Adrenal gland (tissue), 5 donors: ENCODE results near the gene GDPD1.

Experiments used
- POLR2A ChIP-seq, 2 donors: fragments of 450-650 bp; IDR thresholded peaks; one replicate each; pipeline ENCODE4 v1.6.1; 2017; ENCODE audit warnings: antibody characterized with exemption in 2 of 2, mild to moderate bottlenecking in 2 of 2, moderate library complexity in 1 of 2
- TF ChIP-seq, protein P1 (sequence below), 6 experiments: fragments of 450-650 bp in 4 of 6; fragments of 200-600 bp in 2 of 6; sonication (generic) in 1 of 6; IDR thresholded peaks; 1 replicate in 5 of 6; 2 replicates in 1 of 6; pipeline versions ENCODE4 v1.5.1 to v1.8.0; 2016 to 2021; ENCODE audit warnings: antibody characterized with exemption in 6 of 6, mild to moderate bottlenecking in 2 of 6, moderate library complexity in 1 of 6
- donor health status: DM: no; HTN: no; CAD: no.

DNA sequence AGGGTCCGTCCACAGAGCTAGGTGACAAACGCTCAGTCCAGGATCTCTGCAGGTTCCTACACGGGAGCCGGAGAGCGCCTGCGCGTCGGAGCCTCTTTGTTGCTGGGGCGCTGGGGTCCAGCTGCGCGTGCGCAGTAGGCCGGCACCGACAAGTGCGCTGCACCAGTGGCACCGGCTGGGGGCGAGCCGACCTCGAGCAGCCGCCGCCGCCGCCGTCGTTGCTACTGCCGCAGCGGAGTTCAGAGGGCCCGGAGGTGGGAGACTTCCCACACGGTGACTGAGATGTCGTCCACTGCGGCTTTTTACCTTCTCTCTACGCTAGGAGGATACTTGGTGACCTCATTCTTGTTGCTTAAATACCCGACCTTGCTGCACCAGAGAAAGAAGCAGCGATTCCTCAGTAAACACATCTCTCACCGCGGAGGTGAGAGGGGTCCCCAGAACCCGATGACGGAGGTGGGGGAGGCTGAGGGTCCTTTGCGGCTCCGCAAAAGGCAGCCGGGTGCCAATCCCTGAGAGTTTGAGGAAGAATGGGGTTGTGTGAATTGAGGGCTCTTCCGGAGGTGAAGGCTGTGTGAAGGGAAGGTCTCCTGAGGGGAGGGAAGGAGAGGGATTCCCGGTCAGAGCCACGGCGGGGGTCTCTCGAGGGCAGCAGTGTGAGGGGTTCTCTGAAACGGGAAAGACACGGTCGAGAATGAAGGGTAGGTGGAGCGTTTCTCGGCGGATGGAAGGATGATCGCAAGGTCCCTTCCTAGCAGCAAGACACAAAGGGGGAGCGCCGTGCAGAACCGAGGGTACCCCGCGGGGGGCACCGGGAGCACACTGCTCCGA, at the start of gene GDPD1:
- TF ChIP-seq, protein P1, sequence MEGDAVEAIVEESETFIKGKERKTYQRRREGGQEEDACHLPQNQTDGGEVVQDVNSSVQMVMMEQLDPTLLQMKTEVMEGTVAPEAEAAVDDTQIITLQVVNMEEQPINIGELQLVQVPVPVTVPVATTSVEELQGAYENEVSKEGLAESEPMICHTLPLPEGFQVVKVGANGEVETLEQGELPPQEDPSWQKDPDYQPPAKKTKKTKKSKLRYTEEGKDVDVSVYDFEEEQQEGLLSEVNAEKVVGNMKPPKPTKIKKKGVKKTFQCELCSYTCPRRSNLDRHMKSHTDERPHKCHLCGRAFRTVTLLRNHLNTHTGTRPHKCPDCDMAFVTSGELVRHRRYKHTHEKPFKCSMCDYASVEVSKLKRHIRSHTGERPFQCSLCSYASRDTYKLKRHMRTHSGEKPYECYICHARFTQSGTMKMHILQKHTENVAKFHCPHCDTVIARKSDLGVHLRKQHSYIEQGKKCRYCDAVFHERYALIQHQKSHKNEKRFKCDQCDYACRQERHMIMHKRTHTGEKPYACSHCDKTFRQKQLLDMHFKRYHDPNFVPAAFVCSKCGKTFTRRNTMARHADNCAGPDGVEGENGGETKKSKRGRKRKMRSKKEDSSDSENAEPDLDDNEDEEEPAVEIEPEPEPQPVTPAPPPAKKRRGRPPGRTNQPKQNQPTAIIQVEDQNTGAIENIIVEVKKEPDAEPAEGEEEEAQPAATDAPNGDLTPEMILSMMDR (IDR thresholded peaks at IDR 0.05) = peak; percentile 52 to 76 (median 66)
- TF ChIP-seq POLR2A (IDR thresholded peaks at IDR 0.05) = peak; percentile 32 to 63
